ENCODE results near the gene NT5DC1.

NT5DC1 gene

GRCh38 chr6:116070101-116070500 lies 30.6 kb upstream of the NT5DC1 start:
- POLR2A ChIA-PET, result no interaction called here
- peaks cover 7% of the 10 kb centered on the region; the same call in 1 of the 2 replicates for H3K4me1 ChIP-seq (ENCODE audit: control insufficient read depth, insufficient read depth, low read length)
- CTCF ChIA-PET, result interaction anchor here (0.5 to 1.8 kb wide), 7 partner anchors 9 to 1157 kb away, joined by 3 to 8 read pairs (median 4); partner anchors contain the start of gene FRK
- no peak overlapping the region for H3K27ac ChIP-seq (ENCODE audit: extremely low read depth, low read depth, low read length)
- H3K4me3 ChIP-seq (ENCODE audit: low read depth, low read length), result no peak overlapping the region
- no peaks in the 10 kb centered on the region for H3K9me3 ChIP-seq (ENCODE audit: control insufficient read depth, insufficient read depth, low read depth, low read length)
- no peaks in the 10 kb centered on the region for H3K36me3 ChIP-seq (ENCODE audit: control insufficient read depth in 2 of 2, insufficient read depth in 1 of 2, low read length in 2 of 2)
- no peak for TF ChIP-seq SP7 (tag by site-specific recombination; IDR thresholded peaks at IDR 0.05)
- no peak for TF ChIP-seq ZNF701 (tag by site-specific recombination; IDR thresholded peaks at IDR 0.05)
- no peak for TF ChIP-seq ZNF155 (tag by site-specific recombination; IDR thresholded peaks at IDR 0.05)
- no peak for TF ChIP-seq OVOL3 (tag by site-specific recombination; IDR thresholded peaks at IDR 0.05)
- TF ChIP-seq ZNF138 (tag by site-specific recombination; IDR thresholded peaks at IDR 0.05; ENCODE audit: borderline replicate concordance), result no peak
- TF ChIP-seq ZNF416 (tag by site-specific recombination; IDR thresholded peaks at IDR 0.05), result no peak
- TF ChIP-seq ZNF391 (tag by site-specific recombination; IDR thresholded peaks at IDR 0.05; ENCODE audit: borderline replicate concordance, low read depth), result no peak
- no peak for TF ChIP-seq ZNF19 (tag by site-specific recombination; IDR thresholded peaks at IDR 0.05; ENCODE audit: low read depth)
- TF ChIP-seq REPIN1 (tag by site-specific recombination; IDR thresholded peaks at IDR 0.05; ENCODE audit: low read depth), result no peak
- TF ChIP-seq SP3 (tag by site-specific recombination; IDR thresholded peaks at IDR 0.05), result no peak
- TF ChIP-seq MEIS1 (CRISPR knock-in tag; IDR thresholded peaks at IDR 0.05; ENCODE audit: borderline replicate concordance), result no peak

- Histone ChIP-seq H3K9me3 (ENCODE audit: control insufficient read depth, insufficient read depth, low read depth, low read length) (no peaks in the 10 kb centered on the region), H3K27ac (ENCODE audit: extremely low read depth, low read depth, low read length) (no peak overlapping the region), H3K36me3 (ENCODE audit: control insufficient read depth in 2 of 2, insufficient read depth in 1 of 2, low read length in 2 of 2) (no peaks in the 10 kb centered on the region), H3K4me1 (ENCODE audit: control insufficient read depth, insufficient read depth, low read length) (peaks cover 7% of the 10 kb centered on the region; the same call in 1 of the 2 replicates), H3K4me3 (ENCODE audit: low read depth, low read length) (no peak overlapping the region)
- ChIA-PET CTCF (interaction anchor here (0.5 to 1.8 kb wide), 8 partner anchors 10 to 1158 kb away, joined by 3 to 8 read pairs (median 3); partner anchors contain the start of gene FRK), POLR2A (no interaction called here)
- TF ChIP-seq ATF2 (tag by site-specific recombination; IDR thresholded peaks at IDR 0.05; ENCODE audit: low read depth), result no peak
- no peak for TF ChIP-seq ZNF146 (tag by site-specific recombination; IDR thresholded peaks at IDR 0.05)
- TF ChIP-seq TRIM28 (IDR thresholded peaks at IDR 0.05; ENCODE audit: borderline replicate concordance, low read length), result 0 out of 2 replicates have a peak, but pooled peaks have one; percentile 23
- TF ChIP-seq PRDM6 (tag by site-specific recombination; IDR thresholded peaks at IDR 0.05), result no peak
- peak; percentile 54; the same call in 1 of the 2 replicates for TF ChIP-seq SP7 (tag by site-specific recombination; IDR thresholded peaks at IDR 0.05)
- no peak for TF ChIP-seq ZNF623 (tag by site-specific recombination; IDR thresholded peaks at IDR 0.05)
- TF ChIP-seq ZSCAN4 (tag by site-specific recombination; IDR thresholded peaks at IDR 0.05), result no peak
- TF ChIP-seq ZNF221 (tag by site-specific recombination; IDR thresholded peaks at IDR 0.05; ENCODE audit: borderline replicate concordance), result no peak
- TF ChIP-seq ZNF514 (tag by site-specific recombination; IDR thresholded peaks at IDR 0.05), result no peak
- TF ChIP-seq PRDM1 (tag by site-specific recombination; IDR thresholded peaks at IDR 0.05), result no peak
- no peak for TF ChIP-seq SETDB1 (IDR thresholded peaks at IDR 0.05; ENCODE audit: insufficient read length, low read length)
- TF ChIP-seq INSM2 (tag by site-specific recombination; IDR thresholded peaks at IDR 0.05), result no peak
- no peak for TF ChIP-seq ZNF133 (tag by site-specific recombination; IDR thresholded peaks at IDR 0.05)
- no peak for TF ChIP-seq ZNF2 (tag by site-specific recombination; IDR thresholded peaks at IDR 0.05)
- TF ChIP-seq KLF7 (tag by site-specific recombination; IDR thresholded peaks at IDR 0.05; ENCODE audit: borderline replicate concordance), result no peak
- TF ChIP-seq ZEB2 (tag by site-specific recombination; IDR thresholded peaks at IDR 0.05), result no peak
- no peak for TF ChIP-seq PATZ1 (tag by site-specific recombination; IDR thresholded peaks at IDR 0.05)
These were observed 29.9 kb upstream of the NT5DC1 start for GRCh38 chr6:116070616-116071389.
